Measurements from ENCODE around the gene DNAH6. TPM values are rescaled to one million over a fixed set of nuclear protein-coding genes. Genes with fewer than 3 reads are reported as not detected.

DNAH6 gene
- total RNA-seq, 1 experiment from 2014 or later = 1.6 TPM

- TF ChIP-seq POLR2AphosphoS5 (IDR thresholded peaks at IDR 0.05; ENCODE audit: low read depth, low read length) (no peak), SP1 (IDR thresholded peaks at IDR 0.05; ENCODE audit: low read depth) (no peak), SRF (IDR thresholded peaks at IDR 0.05; ENCODE audit: low read depth) (no peak), TCF7L2 (IDR thresholded peaks at IDR 0.05; ENCODE audit: borderline replicate concordance, extremely low read depth, insufficient read depth, insufficient read length) (no peak), YY1 (IDR thresholded peaks at IDR 0.05; ENCODE audit: extremely low read depth, insufficient replicate concordance, low read depth, low read length) (no peak), ATF3 (IDR thresholded peaks at IDR 0.05) (no peak), CBX3 (IDR thresholded peaks at IDR 0.05; ENCODE audit: low read depth) (no peak), EZH2 (IDR thresholded peaks at IDR 0.05) (no peak), EZH2phosphoT487 (IDR thresholded peaks at IDR 0.05; ENCODE audit: borderline replicate concordance) (no peak), JUND (IDR thresholded peaks at IDR 0.05) (no peak), ZFX (IDR thresholded peaks at IDR 0.05) (no peak)
Observed at GRCh38 chr2:84708442-84708841, 192.1 kb downstream of the DNAH6 start (continued).

GRCh38 chr2:84711651-84712050 is 195.4 kb downstream of the DNAH6 start:
- intact Hi-C loops (cut with micrococcal nuclease) = no loop called here
- Histone ChIP-seq H4K20me1 (ENCODE audit: insufficient read depth) (no peaks in the 10 kb centered on the region), H3K4me2 (ENCODE audit: low read length) (no peak overlapping the region), H3K4me1 (ENCODE audit: control insufficient read depth in 1 of 2, insufficient read depth in 2 of 2, low read length in 2 of 2) (no peaks in the 10 kb centered on the region), H3K79me2 (ENCODE audit: insufficient read depth, low read length) (no peaks in the 10 kb centered on the region), H3K36me3 (ENCODE audit: control insufficient read depth in 1 of 2, insufficient read depth in 2 of 2, low read length in 2 of 2) (no peaks in the 10 kb centered on the region), H3K9me2 (ENCODE audit: insufficient read depth) (no peaks in the 10 kb centered on the region), H3K27me3 (ENCODE audit: insufficient read depth, low read length) (no peaks in the 10 kb centered on the region), H3K9ac (ENCODE audit: low read length) (no peak overlapping the region), H3K4me3 (replicated peaks in 1 of 2; ENCODE audit: low read depth in 1 of 2, low read length in 2 of 2) (no peak overlapping the region), H3K9me3 (ENCODE audit: control insufficient read depth in 1 of 2, insufficient read depth in 1 of 2, low read depth in 1 of 2, low read length in 2 of 2) (no peaks in the 10 kb centered on the region), H2AFZ (ENCODE audit: low read depth, low read length, poor library complexity, severe bottlenecking) (no peak overlapping the region), H3K27ac (ENCODE audit: low read depth, low read length) (no peak overlapping the region)
- RAD21 ChIA-PET (ENCODE audit: low non-redundant PET in 1 of 2, low total read pairs in 2 of 2, uncharacterized antibody in 2 of 2, unreplicated experiment in 2 of 2) = no interaction called here
- BruUV-seq (replicated peaks) = no TSS peak
- CTCF ChIA-PET = no interaction called here
- POLR2A ChIA-PET = no interaction called here
- TF ChIP-seq REST (IDR thresholded peaks at IDR 0.05; ENCODE audit: low read depth) (no peak), SP1 (IDR thresholded peaks at IDR 0.05; ENCODE audit: low read depth) (no peak), CBX3 (IDR thresholded peaks at IDR 0.05; ENCODE audit: low read depth) (no peak)
- no peak for DNase-seq (ENCODE audit: low read depth, low spot score)
- ATAC-seq = no peak
